ENCODE measurements around the gene EFCAB5. TPM values are rescaled to one million over a fixed set of nuclear protein-coding genes. Genes with fewer than 3 reads are reported as not detected.

Gene EFCAB5
- total and polyA plus RNA-seq, 2 of the 8 experiments (the other 6 are each of a cell fraction or from before 2014, with no cell fraction given) = 0.05 to 0.34 TPM

DNA sequence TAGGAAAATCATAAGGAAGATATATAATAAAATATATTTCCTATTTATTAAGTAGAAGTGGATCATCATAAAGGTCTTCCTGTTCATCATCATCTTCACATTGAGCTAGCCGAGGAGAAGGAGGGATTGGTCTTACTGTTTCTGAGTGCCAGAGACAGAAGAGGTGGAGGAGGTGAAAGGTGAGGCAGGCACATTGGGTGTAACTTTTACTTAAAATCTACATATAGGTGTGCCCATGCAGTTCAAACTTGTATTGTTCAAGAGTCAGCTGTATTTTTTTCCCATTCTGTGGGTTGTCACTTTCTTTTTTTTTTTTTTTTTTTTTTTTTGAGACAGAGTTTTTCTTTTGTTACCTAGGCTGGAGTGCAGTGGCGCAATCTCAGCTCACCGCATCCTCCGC is 210.0 kb downstream of the EFCAB5 start (continued):
- TF ChIP-seq, protein P1, sequence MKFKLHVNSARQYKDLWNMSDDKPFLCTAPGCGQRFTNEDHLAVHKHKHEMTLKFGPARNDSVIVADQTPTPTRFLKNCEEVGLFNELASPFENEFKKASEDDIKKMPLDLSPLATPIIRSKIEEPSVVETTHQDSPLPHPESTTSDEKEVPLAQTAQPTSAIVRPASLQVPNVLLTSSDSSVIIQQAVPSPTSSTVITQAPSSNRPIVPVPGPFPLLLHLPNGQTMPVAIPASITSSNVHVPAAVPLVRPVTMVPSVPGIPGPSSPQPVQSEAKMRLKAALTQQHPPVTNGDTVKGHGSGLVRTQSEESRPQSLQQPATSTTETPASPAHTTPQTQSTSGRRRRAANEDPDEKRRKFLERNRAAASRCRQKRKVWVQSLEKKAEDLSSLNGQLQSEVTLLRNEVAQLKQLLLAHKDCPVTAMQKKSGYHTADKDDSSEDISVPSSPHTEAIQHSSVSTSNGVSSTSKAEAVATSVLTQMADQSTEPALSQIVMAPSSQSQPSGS (IDR thresholded peaks at IDR 0.05; ENCODE audit: low read length) = no peak
- no peak for TF ChIP-seq EZH2 (IDR thresholded peaks at IDR 0.05; ENCODE audit: low read depth, low read length, severe bottlenecking)
- TF ChIP-seq RBBP5 (IDR thresholded peaks at IDR 0.05; ENCODE audit: borderline replicate concordance, low read depth, low read length) = no peak
